H1 (cell line): ENCODE results near the gene MYF5. TPM values are rescaled to one million over a fixed set of nuclear protein-coding genes. Genes with fewer than 3 reads are reported as not detected.

Experiments
- CTCF ChIA-PET: fragments of 300-600 bp; sonication (Branson Sonifier 250); formaldehyde crosslinking; loops from one replicate; lab custom pipeline; 2021; ENCODE audit not compliant: partially characterized antibody; lab: Charles Lee
- POLR2A ChIA-PET: fragments of 300-600 bp; sonication (Branson Sonifier 250); formaldehyde crosslinking; loops from one replicate; lab custom pipeline; 2021; ENCODE audit warnings: inconsistent platforms; ENCODE audit not compliant: partially characterized antibody; lab: Charles Lee
- DNase-seq, 2 experiments: peaks; one replicate each; pipeline versions ENCODE4 v3.0.0 to v3.0.0-alpha.2; 2010 to 2022; ENCODE audit warnings: low spot score in 2 of 2, low read depth in 1 of 2, mixed read lengths in 1 of 2
- FAIRE-seq: peaks from 2 replicates; lab custom pipeline; 2011; peaks lifted over from hg19 to GRCh38; lab: Jason Lieb, UNC
- H2AFZ ChIP-seq: 2 replicates; pipeline ENCODE4 v1.8.1; 2012; ENCODE audit warnings: low read length, inconsistent platforms
- H2AK5ac ChIP-seq: 2 replicates; pipeline ENCODE4 v1.6.1; 2013; ENCODE audit warnings: low read depth, low read length
- H2BK120ac ChIP-seq: replicated peaks from 2 replicates; pipeline ENCODE3; 2013; ENCODE audit warnings: low read depth, low read length, inconsistent platforms
- H2BK12ac ChIP-seq: 2 replicates; pipeline ENCODE4 v1.6.1; 2013; ENCODE audit warnings: low read depth, low read length
- H2BK15ac ChIP-seq: 2 replicates; pipeline ENCODE4 v1.6.1; 2013; ENCODE audit warnings: low read length
- H2BK20ac ChIP-seq: 2 replicates; pipeline ENCODE4 v1.6.1; 2013; ENCODE audit warnings: low read length
- H2BK5ac ChIP-seq: 2 replicates; pipeline ENCODE4 v1.6.1; 2013; ENCODE audit warnings: low read depth, low read length
- H3K14ac ChIP-seq: 2 replicates; pipeline ENCODE4 v1.6.1; 2013; ENCODE audit warnings: inconsistent platforms; ENCODE audit not compliant: insufficient read length
- H3K18ac ChIP-seq: 2 replicates; pipeline ENCODE4 v1.6.1; 2013; ENCODE audit warnings: low read length; ENCODE audit errors: extremely low read depth
- H3K23ac ChIP-seq: 2 replicates; pipeline ENCODE4 v1.6.1; 2013; ENCODE audit warnings: inconsistent platforms; ENCODE audit not compliant: insufficient read length
- H3K23me2 ChIP-seq: 2 replicates; pipeline ENCODE4 v1.6.1; 2013; ENCODE audit warnings: low read depth, low read length
- H3K27ac ChIP-seq: 2 replicates; pipeline ENCODE4 v1.6.1; 2011; ENCODE audit warnings: low read depth, low read length, inconsistent platforms
- H3K27me3 ChIP-seq, 4 experiments: replicated peaks in 1 of 4; 1 replicate in 1 of 4; 2 replicates in 3 of 4; pipeline versions ENCODE4 v1.6.1 to v1.8.1; 2011 to 2013; ENCODE audit warnings: low read length in 3 of 4, mild to moderate bottlenecking in 3 of 4, inconsistent platforms in 2 of 4, mixed read lengths in 2 of 4, moderate library complexity in 1 of 4; ENCODE audit not compliant: control insufficient read depth in 3 of 4, insufficient read depth in 3 of 4; ENCODE audit errors: extremely low read depth in 1 of 4
- H3K36me3 ChIP-seq, 4 experiments: 2 replicates each; pipeline versions ENCODE4 v1.6.1 to v1.8.1; 2011 to 2013; ENCODE audit warnings: mild to moderate bottlenecking in 4 of 4, low read length in 3 of 4, moderate library complexity in 2 of 4, control low read depth in 1 of 4, inconsistent platforms in 1 of 4; ENCODE audit not compliant: insufficient read depth in 4 of 4, control insufficient read depth in 2 of 4
- H3K4ac ChIP-seq: replicated peaks from 2 replicates; pipeline ENCODE3; 2013; ENCODE audit warnings: low read length, low read depth, mixed read lengths, inconsistent platforms; ENCODE audit not compliant: insufficient read length
- H3K4me1 ChIP-seq, 4 experiments: replicated peaks in 1 of 4; 1 replicate in 1 of 4; 2 replicates in 3 of 4; pipeline versions ENCODE4 v1.6.1 to v1.8.1; 2011 to 2013; ENCODE audit warnings: low read length in 3 of 4, inconsistent platforms in 2 of 4, mixed read lengths in 1 of 4; ENCODE audit not compliant: insufficient read depth in 4 of 4, control insufficient read depth in 3 of 4
- H3K4me2 ChIP-seq, 2 experiments: 2 replicates each; pipeline versions ENCODE4 v1.6.1 to v1.8.1; 2011 to 2013; ENCODE audit warnings: low read depth in 2 of 2, low read length in 2 of 2, control low read depth in 1 of 2, inconsistent platforms in 1 of 2, mild to moderate bottlenecking in 1 of 2; ENCODE audit not compliant: insufficient read depth in 1 of 2
- H3K4me3 ChIP-seq, 4 experiments: fragments of 200-600, 300-600 bp in 1 of 4; sonication (generic), shearing (Covaris generic), sonication (Bioruptor Twin) in 1 of 4; 2 replicates each; pipeline versions ENCODE4 v1.5.1 to v1.8.1; 2011 to 2016; ENCODE audit warnings: low read length in 4 of 4, low read depth in 3 of 4, control low read depth in 2 of 4, inconsistent platforms in 2 of 4, mild to moderate bottlenecking in 2 of 4, mixed read lengths in 1 of 4, moderate library complexity in 1 of 4; ENCODE audit not compliant: insufficient read depth in 2 of 4; ENCODE audit errors: extremely low read depth in 1 of 4
- H3K56ac ChIP-seq: replicated peaks from 2 replicates; pipeline ENCODE3; 2013; ENCODE audit warnings: low read depth, mild to moderate bottlenecking, mixed read lengths, low read length, inconsistent platforms; ENCODE audit not compliant: insufficient read length
- H3K79me1 ChIP-seq: 2 replicates; pipeline ENCODE4 v1.6.1; 2013; ENCODE audit warnings: low read depth, low read length, control low read depth
- H3K79me2 ChIP-seq, 2 experiments: 2 replicates each; pipeline versions ENCODE4 v1.6.1 to v1.8.1; 2012 to 2013; ENCODE audit warnings: low read length in 2 of 2, mild to moderate bottlenecking in 2 of 2, inconsistent platforms in 1 of 2; ENCODE audit not compliant: insufficient read depth in 2 of 2, control insufficient read depth in 1 of 2
- H3K9ac ChIP-seq, 4 experiments: replicated peaks in 1 of 4; 1 replicate in 1 of 4; 2 replicates in 3 of 4; pipeline versions ENCODE4 v1.6.1 to v1.8.1; 2011 to 2013; ENCODE audit warnings: low read depth in 3 of 4, low read length in 3 of 4, control low read depth in 2 of 4, mild to moderate bottlenecking in 2 of 4, moderate library complexity in 2 of 4, inconsistent platforms in 1 of 4; ENCODE audit errors: extremely low read depth in 1 of 4
- H3K9me3 ChIP-seq, 2 experiments: 2 replicates each; pipeline versions ENCODE4 v1.6.1 to v1.8.1; 2012 to 2013; ENCODE audit warnings: mild to moderate bottlenecking in 2 of 2, moderate library complexity in 2 of 2, control low read depth in 1 of 2, inconsistent platforms in 1 of 2, low read depth in 1 of 2, low read length in 1 of 2, mixed read lengths in 1 of 2; ENCODE audit not compliant: insufficient read depth in 2 of 2
- H4K20me1 ChIP-seq, 2 experiments: replicated peaks in 1 of 2; 2 replicates each; pipeline versions ENCODE3 to v1.8.1; 2011 to 2013; ENCODE audit warnings: inconsistent platforms in 2 of 2, low read length in 2 of 2, mild to moderate bottlenecking in 1 of 2; ENCODE audit not compliant: insufficient read depth in 2 of 2, control insufficient read depth in 1 of 2
- H4K5ac ChIP-seq: 2 replicates; pipeline ENCODE4 v1.6.1; 2013; ENCODE audit warnings: low read length, low read depth, mixed read lengths, inconsistent platforms; ENCODE audit not compliant: insufficient read length
- H4K8ac ChIP-seq: 2 replicates; pipeline ENCODE4 v1.8.0; 2013; ENCODE audit warnings: mild to moderate bottlenecking, moderate library complexity, low read length, inconsistent platforms; ENCODE audit not compliant: insufficient read depth; ENCODE audit errors: extremely low read depth
- H4K91ac ChIP-seq: replicated peaks from 2 replicates; pipeline ENCODE3; 2013; ENCODE audit warnings: low read length, mixed read lengths, inconsistent platforms; ENCODE audit not compliant: insufficient read length
- FOSL1 ChIP-seq: IDR thresholded peaks from 2 replicates; pipeline ENCODE4 v1.6.1; 2011; ENCODE audit warnings: mild to moderate bottlenecking, low read depth, low read length, moderate library complexity; ENCODE audit not compliant: insufficient read depth
- GABPA ChIP-seq: IDR thresholded peaks from 2 replicates; pipeline ENCODE4 v1.6.1; 2011; ENCODE audit warnings: mild to moderate bottlenecking, low read length, moderate library complexity, borderline replicate concordance; ENCODE audit not compliant: insufficient read depth
- GTF2F1 ChIP-seq: IDR thresholded peaks from 2 replicates; pipeline ENCODE4 v1.6.1; 2012; ENCODE audit warnings: low read depth, low read length, improper control_type of control experiment, borderline replicate concordance
- HDAC2 ChIP-seq, 2 experiments: fragments of 300-600 bp in 1 of 2; sonication (generic) in 1 of 2; IDR thresholded peaks; 2 replicates each; pipeline ENCODE4 v1.6.1; 2011 to 2012; ENCODE audit warnings: low read depth in 2 of 2, low read length in 2 of 2, mild to moderate bottlenecking in 2 of 2, moderate library complexity in 2 of 2, borderline replicate concordance in 1 of 2, inconsistent platforms in 1 of 2
- KDM1A ChIP-seq: fragments of 200-600, 300-600 bp; sonication (generic); IDR thresholded peaks from 2 replicates; pipeline ENCODE4 v1.7.1; 2016; ENCODE audit warnings: mild to moderate bottlenecking, low read length, borderline replicate concordance
- KDM4A ChIP-seq: IDR thresholded peaks from one replicate; pipeline ENCODE4 v1.7.1; 2012; ENCODE audit warnings: low read depth, mild to moderate bottlenecking, moderate library complexity, low read length, inconsistent platforms; ENCODE audit not compliant: severe bottlenecking
- MAFK ChIP-seq: IDR thresholded peaks from 2 replicates; pipeline ENCODE4 v1.6.1; 2012; ENCODE audit warnings: low read depth, mild to moderate bottlenecking, improper control_type of control experiment, low read length
- NRF1 ChIP-seq: IDR thresholded peaks from 2 replicates; pipeline ENCODE4 v1.6.1; 2011; ENCODE audit warnings: mild to moderate bottlenecking, low read depth, low read length, improper control_type of control experiment
- POU5F1 ChIP-seq: IDR thresholded peaks from 2 replicates; pipeline ENCODE4 v1.6.1; 2011; ENCODE audit warnings: low read depth, mild to moderate bottlenecking, low read length, moderate library complexity
- RFX5 ChIP-seq: IDR thresholded peaks from 2 replicates; pipeline ENCODE4 v1.6.1; 2011; ENCODE audit warnings: low read depth, low read length, improper control_type of control experiment, borderline replicate concordance
- SIRT6 ChIP-seq: IDR thresholded peaks from one replicate; pipeline ENCODE4 v1.7.1; 2012; ENCODE audit warnings: low read length, inconsistent platforms
- SP1 ChIP-seq: IDR thresholded peaks from 2 replicates; pipeline ENCODE4 v1.6.1; 2011; ENCODE audit warnings: low read depth, low read length
- SRF ChIP-seq: IDR thresholded peaks from 2 replicates; pipeline ENCODE4 v1.6.1; 2011; ENCODE audit warnings: mild to moderate bottlenecking, low read depth, low read length, moderate library complexity
- TBP ChIP-seq: IDR thresholded peaks from 2 replicates; pipeline ENCODE4 v1.6.1; 2011; ENCODE audit warnings: low read depth, low read length, improper control_type of control experiment
- WGBS, 2 experiments: shearing (Covaris generic) in 1 of 2; methylation state at CpG; one replicate each; pipeline versions ENCODE4 v1.1.6 to v1.1.7; 2013 to 2015; ENCODE audit warnings: low lambda C conversion rate in 2 of 2, mixed read lengths in 2 of 2, inconsistent platforms in 1 of 2, low coverage in 1 of 2, missing lambda C conversion rate in 1 of 2; ENCODE audit not compliant: insufficient replicate concordance in 2 of 2, insufficient coverage in 1 of 2, insufficient read length in 1 of 2; ENCODE audit errors: extremely low coverage in 1 of 2, missing lambda C conversion rate in 1 of 2; 5-methylcytosine and 5-hydroxymethylcytosine counted together
- polyA plus RNA-seq, 7 experiments: library from polyadenylated mRNA; depleted of rRNA in 3 of 7; stranded (reverse) in 5 of 7; unstranded in 2 of 7; fragments of >200 nt in 5 of 7; fragments of 200-250 nt in 2 of 7; gene quantifications; 1 replicate in 5 of 7; 2 replicates in 1 of 7; 4 replicates in 1 of 7; pipeline versions ENCODE4 v1.2.1 to v1.2.3, GENCODE V29; 2011 to 2013; ENCODE audit warnings: missing spikeins in 2 of 7, mixed read lengths in 2 of 7
- total RNA-seq: library from RNA; stranded (reverse); fragmentation: NEBNext Ultra II Directional; extraction: Animal tissue kit (Norgen Biotek cat#: 25700); gene quantifications from 2 replicates; pipeline ENCODE4 v1.2.1, GENCODE V29; 2021

The MYF5 gene
- total and polyA plus RNA-seq, 2 of the 8 experiments (the other 6 are each of a cell fraction or from before 2014, with no cell fraction given): 0.09 TPM; not detected in 1

- POLR2A ChIA-PET: interaction anchor here (1.0 kb wide), 1 partner anchor 20 kb away, joined by 3 read pairs; no protein-coding TSS in a partner anchor
- Histone ChIP-seq H3K14ac (no peak overlapping the region), H4K91ac (no peak overlapping the region), H3K27me3 (no peaks in the 10 kb centered on the region), H4K20me1 (no peaks in the 10 kb centered on the region), H2BK5ac (no peak overlapping the region), H3K36me3 (no peaks in the 10 kb centered on the region), H4K8ac (no peak overlapping the region), H3K79me1 (no peaks in the 10 kb centered on the region), H2AFZ (no peak overlapping the region), H3K4me1 (no peaks in the 10 kb centered on the region), H2BK20ac (no peak overlapping the region), H3K9me3 (no peaks in the 10 kb centered on the region), H3K4ac (no peak overlapping the region), H2AK5ac (no peak overlapping the region), H2BK120ac (no peak overlapping the region), H2BK15ac (no peak overlapping the region), H3K9ac (no peak overlapping the region), H3K4me3 (no peak overlapping the region), H3K56ac (no peak overlapping the region), H3K18ac (no peak overlapping the region), H3K27ac (no peak overlapping the region), H4K5ac (no peak overlapping the region), H2BK12ac (no peak overlapping the region), H3K23ac (no peak overlapping the region), H3K79me2 (no peaks in the 10 kb centered on the region), H3K23me2 (no peaks in the 10 kb centered on the region), H3K4me2 (no peak overlapping the region)
- 65% methylated on average over 2 of the region's 2 CpGs; no CpG with 5 or more reads in 1 of the 2 experiments for WGBS, 2 experiments
- FAIRE-seq (no peak), DNase-seq (no peak)
- CTCF ChIA-PET: interaction anchor here (1.1 to 2.7 kb wide), 2 partner anchors 13 to 17 kb away, joined by 3 to 8 read pairs; no protein-coding TSS in a partner anchor
- TF ChIP-seq NRF1 (no peak), SIRT6 (no peak), RFX5 (no peak), MAFK (no peak), TBP (no peak), SRF (no peak), KDM1A (no peak), HDAC2 (IDR thresholded peaks at IDR 0.05; ENCODE audit: borderline replicate concordance in 1 of 2, low read depth in 2 of 2, low read length in 2 of 2) (no peak), GABPA (no peak), FOSL1 (no peak), GTF2F1 (no peak), POU5F1 (no peak), SP1 (no peak), KDM4A (no peak)
Measured at GRCh38 chr12:80697270-80697887, 19.3 kb upstream of the MYF5 start.
